ENCODE measurements around the gene ZNF618.

The ZNF618 gene

GRCh38 chr9:113963017-113963620 is 87.0 kb downstream of the ZNF618 start:
- DNase-seq (ENCODE audit: low spot score), result peak; percentile 58
- TF ChIP-seq CTCF (IDR thresholded peaks at IDR 0.05; ENCODE audit: extremely low read depth, missing control alignments), result peak; percentile 61

GRCh38 chr9:113963696-113964494 is 87.8 kb downstream of the ZNF618 start:
- no peak for TF ChIP-seq CTCF (IDR thresholded peaks at IDR 0.05; ENCODE audit: extremely low read depth, missing control alignments)
- DNase-seq (ENCODE audit: low spot score), result no peak

GRCh38 chr9:113964495-113965170 is 88.5 kb downstream of the ZNF618 start:
- TF ChIP-seq CTCF (IDR thresholded peaks at IDR 0.05; ENCODE audit: extremely low read depth, missing control alignments), result no peak

GRCh38 chr9:113966394-113966793 is 90.3 kb downstream of the ZNF618 start:
- DNase-seq (ENCODE audit: low spot score), result no peak
- no peak for TF ChIP-seq CTCF (IDR thresholded peaks at IDR 0.05; ENCODE audit: extremely low read depth, missing control alignments)

More at GRCh38 chr9:113964495-113965170, 88.5 kb downstream of the ZNF618 start:
- DNase-seq (ENCODE audit: low spot score), result no peak

DNA sequence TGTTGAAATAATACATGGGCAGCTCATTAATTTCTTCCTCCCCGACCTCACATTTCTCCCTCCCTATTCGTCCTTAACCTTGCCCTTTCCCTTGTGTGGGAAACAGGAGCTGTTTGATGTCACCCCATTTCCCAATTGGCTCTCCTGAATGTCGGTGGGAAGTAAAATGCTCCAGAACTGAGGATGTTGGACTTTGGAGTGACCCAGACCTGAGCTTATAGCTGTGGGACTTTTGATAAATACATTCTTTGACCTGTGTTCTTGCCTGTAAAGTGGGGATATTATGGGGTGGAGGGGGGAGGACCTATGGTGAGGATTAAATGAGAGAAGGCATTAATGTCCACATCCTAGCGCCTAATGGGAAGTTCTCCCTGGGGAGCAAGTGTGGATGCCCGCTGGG is 91.3 kb downstream of the ZNF618 start:
- no peak for DNase-seq (ENCODE audit: low spot score)
- no peak for TF ChIP-seq CTCF (IDR thresholded peaks at IDR 0.05; ENCODE audit: extremely low read depth, missing control alignments)

DNA sequence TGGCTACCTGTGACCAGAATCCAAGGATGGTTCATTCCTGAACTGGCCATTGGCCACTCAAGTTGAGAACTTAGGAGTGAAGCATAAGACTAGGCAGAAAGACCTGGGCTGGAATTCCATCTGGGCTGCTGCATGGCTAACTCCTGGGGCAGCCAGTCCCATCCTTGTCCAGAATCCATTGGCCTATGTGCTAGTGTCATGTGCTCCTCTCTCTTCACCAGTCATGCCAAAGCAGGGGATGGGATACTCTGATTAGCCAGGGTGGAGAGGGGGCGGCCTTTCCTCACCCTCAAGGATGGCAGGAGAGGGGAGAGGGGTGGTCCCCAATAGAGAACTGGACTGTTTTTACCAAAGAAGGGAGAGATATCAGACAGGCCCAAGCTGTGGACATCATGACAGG is 93.2 kb downstream of the ZNF618 start:
- no peak for TF ChIP-seq CTCF (IDR thresholded peaks at IDR 0.05; ENCODE audit: extremely low read depth, missing control alignments)
- no peak for DNase-seq (ENCODE audit: low spot score)

- no peak for TF ChIP-seq CTCF (IDR thresholded peaks at IDR 0.05; ENCODE audit: extremely low read depth, missing control alignments)
- no peak for DNase-seq (ENCODE audit: low spot score)
These were observed 97.1 kb downstream of the ZNF618 start for GRCh38 chr9:113973226-113973625.

Data from GM20000 (cell line).